Spleen (tissue), 11 donors: ENCODE measurements around the gene MYO1D. TPM values are rescaled to one million over a fixed set of nuclear protein-coding genes. Genes with fewer than 3 reads are reported as not detected.

Source experiments
- DNase-seq: peaks from one replicate; pipeline ENCODE4 v3.0.0-alpha.2; 2020
- H3K27ac ChIP-seq, 8 donors: fragments of 200-600 bp; sonication (generic) in 7 of 8; 1 replicate in 4 of 8; 2 replicates in 4 of 8; pipeline versions ENCODE4 v1.5.0 to v1.8.0; 2016 to 2021; ENCODE audit warnings: inconsistent platforms in 4 of 8, mild to moderate bottlenecking in 4 of 8, moderate library complexity in 1 of 8
- H3K27me3 ChIP-seq, 7 donors: fragments of 200-600 bp; sonication (generic) in 6 of 7; replicated peaks in 1 of 7; 1 replicate in 4 of 7; 2 replicates in 3 of 7; pipeline versions ENCODE4 v1.5.0 to v1.8.0; 2016 to 2021; ENCODE audit warnings: inconsistent platforms in 3 of 7, mild to moderate bottlenecking in 1 of 7
- H3K36me3 ChIP-seq, 6 donors: fragments of 200-600 bp; sonication (generic) in 5 of 6; 1 replicate in 4 of 6; 2 replicates in 2 of 6; pipeline versions ENCODE4 v1.5.0 to v1.8.0; 2016 to 2021; ENCODE audit warnings: inconsistent platforms in 2 of 6
- H3K4me1 ChIP-seq, 6 donors: fragments of 200-600 bp; sonication (generic) in 5 of 6; 1 replicate in 3 of 6; 2 replicates in 3 of 6; pipeline versions ENCODE4 v1.5.0 to v1.8.0; 2016 to 2021; ENCODE audit warnings: inconsistent platforms in 3 of 6
- H3K4me3 ChIP-seq, 8 donors: fragments of 200-600 bp; sonication (generic) in 7 of 8; 1 replicate in 4 of 8; 2 replicates in 4 of 8; pipeline versions ENCODE4 v1.5.0 to v1.8.0; 2016 to 2021; ENCODE audit warnings: inconsistent platforms in 4 of 8, mild to moderate bottlenecking in 4 of 8, moderate library complexity in 2 of 8
- H3K9me3 ChIP-seq, 8 donors: fragments of 200-600 bp; sonication (generic) in 7 of 8; 1 replicate in 4 of 8; 2 replicates in 4 of 8; pipeline versions ENCODE4 v1.5.0 to v1.8.0; 2016 to 2021; ENCODE audit warnings: inconsistent platforms in 4 of 8
- CTCF ChIP-seq, 11 experiments: fragments of 200-600 bp in 7 of 11; fragments of 450-650 bp in 4 of 11; sonication (generic) in 4 of 11; IDR thresholded peaks in 8 of 11; conservative IDR thresholded peaks in 3 of 11; 1 replicate in 7 of 11; 2 replicates in 4 of 11; pipeline versions ENCODE4 v1.4.0 to v1.8.0; 2016 to 2021; ENCODE audit warnings: antibody characterized with exemption in 11 of 11, inconsistent platforms in 4 of 11, mild to moderate bottlenecking in 1 of 11
- POLR2A ChIP-seq, 3 donors: fragments of 450-650 bp; IDR thresholded peaks; one replicate each; pipeline ENCODE4 v1.5.1; 2017; ENCODE audit warnings: antibody characterized with exemption in 3 of 3, mild to moderate bottlenecking in 1 of 3
- POLR2AphosphoS5 ChIP-seq, 3 donors: sonication (generic); formaldehyde crosslinking; IDR thresholded peaks; one replicate each; pipeline ENCODE4 v1.5.1; 2017; ENCODE audit warnings: antibody characterized with exemption in 3 of 3
- WGBS, 5 donors: extraction: QIAGEN DNeasy Blood & Tissue Kit in 3 of 5; methylation state at CpG; one replicate each; pipeline versions ENCODE4 v1.1.5 to v1.1.7; 2013 to 2018; 5-methylcytosine and 5-hydroxymethylcytosine counted together
- intact Hi-C: fragments of 100-400 bp; cut with DNase I; formaldehyde crosslinking; loops from one replicate; pipeline ENCODE4 v1.15.0; 2023; ENCODE audit warnings: low total_unique reads
- polyA plus RNA-seq, 3 donors: library from polyadenylated mRNA; stranded (reverse); fragments of 200-250 nt; gene quantifications; one replicate each; pipeline ENCODE4 v1.2.1, GENCODE V29; 2013
- total RNA-seq, 7 donors: library from RNA; depleted of rRNA in 3 of 7; stranded (reverse); fragments of >200 nt in 3 of 7; fragmentation: NEBNext Ultra II Directional in 4 of 7; extraction: Animal tissue kit (Norgen Biotek cat#: 25700) in 4 of 7; gene quantifications; one replicate each; pipeline versions ENCODE4 v1.1.0 to v1.2.1, GENCODE V29; 2016 to 2021
- donor health status: healthy with polysubstance abuse.
- donor health status: DM: no; HTN: no; CAD: no; lungs with moderate emphysema.
- donor health status: DM: no; HTN: no; CAD: no.
- donor health status: Bipolar disorder and iron deficiency.
- donor health status: healthy.
- donor health status: DM: no; HTN: no; CAD: no.
- donor health status: DM: yes; HTN: yes; CAD: no.

MYO1D gene
- total and polyA plus RNA-seq, 10 donors, result 2.3 to 36.4 (median 23.4) TPM

- 83 to 91% (median 87%) methylated on average over 10 of the region's 10 CpGs for WGBS, 5 donors
- H3K36me3 ChIP-seq, result no peaks in the 10 kb centered on the region
- intact Hi-C loops, result no loop called here
- TF ChIP-seq POLR2A (IDR thresholded peaks at IDR 0.05) (no peak), POLR2AphosphoS5 (IDR thresholded peaks at IDR 0.05) (no peak), CTCF (IDR thresholded peaks at IDR 0.05 in 8 of 11, conservative IDR thresholded peaks at IDR 0.05 in 3 of 11) (no peak)
- H3K4me3 ChIP-seq, result peak overlapping the region in 1 of 8 donors; percentile 44
- H3K9me3 ChIP-seq, result no peaks in the 10 kb centered on the region
- H3K27me3 ChIP-seq, result no peaks in the 10 kb centered on the region
- H3K27ac ChIP-seq, result peak overlapping the region; percentile 88 to 100 (median 92)
- DNase-seq, result no peak
- peaks cover 16 to 62% (median 37%) of the 10 kb centered on the region in 6 donors for H3K4me1 ChIP-seq
These were observed 374.2 kb downstream of the MYO1D start for GRCh38 chr17:32502710-32503109.

- Histone ChIP-seq H3K27ac (peak overlapping the region; percentile 24 to 100 (median 92)), H3K27me3 (no peaks in the 10 kb centered on the region), H3K9me3 (no peaks in the 10 kb centered on the region), H3K4me1 (peaks cover 17 to 62% (median 37%) of the 10 kb centered on the region in 6 donors), H3K4me3 (no peak overlapping the region), H3K36me3 (no peaks in the 10 kb centered on the region)
- DNase-seq, result no peak
- TF ChIP-seq POLR2AphosphoS5 (IDR thresholded peaks at IDR 0.05), result no peak
- TF ChIP-seq CTCF (IDR thresholded peaks at IDR 0.05 in 8 of 11, conservative IDR thresholded peaks at IDR 0.05 in 3 of 11), result no peak
- TF ChIP-seq POLR2A (IDR thresholded peaks at IDR 0.05), result no peak
- intact Hi-C loops, result no loop called here
- 93 to 99% (median 96%) methylated on average over 3 of the region's 3 CpGs for WGBS, 5 donors
These were observed 374.9 kb downstream of the MYO1D start for GRCh38 chr17:32502013-32502412.

GRCh38 chr17:32498391-32498790 lies 378.5 kb downstream of the MYO1D start:
- Histone ChIP-seq H3K27me3 (no peaks in the 10 kb centered on the region), H3K9me3 (no peaks in the 10 kb centered on the region), H3K4me1 (peaks cover 30 to 62% (median 44%) of the 10 kb centered on the region in 6 donors), H3K4me3 (no peak overlapping the region), H3K36me3 (no peaks in the 10 kb centered on the region), H3K27ac (no peak overlapping the region)
- DNase-seq, result no peak
- intact Hi-C loops, result no loop called here
- 82 to 88% (median 85%) methylated on average over 9 of the region's 9 CpGs for WGBS, 5 donors
- no peak for TF ChIP-seq POLR2A (IDR thresholded peaks at IDR 0.05)
- TF ChIP-seq CTCF (IDR thresholded peaks at IDR 0.05 in 8 of 11, conservative IDR thresholded peaks at IDR 0.05 in 3 of 11), result no peak
- no peak for TF ChIP-seq POLR2AphosphoS5 (IDR thresholded peaks at IDR 0.05)

- Histone ChIP-seq H3K36me3 (no peaks in the 10 kb centered on the region), H3K27me3 (no peaks in the 10 kb centered on the region), H3K4me3 (no peak overlapping the region), H3K4me1 (peaks cover 31 to 62% (median 44%) of the 10 kb centered on the region in 6 donors), H3K9me3 (no peaks in the 10 kb centered on the region), H3K27ac (no peak overlapping the region)
- intact Hi-C loops, result no loop called here
- WGBS, 5 donors, result 88 to 94% (median 91%) methylated on average over 13 to 18 of the region's 18 CpGs
- TF ChIP-seq CTCF (IDR thresholded peaks at IDR 0.05 in 8 of 11, conservative IDR thresholded peaks at IDR 0.05 in 3 of 11), result no peak
- TF ChIP-seq POLR2AphosphoS5 (IDR thresholded peaks at IDR 0.05), result no peak
- no peak for TF ChIP-seq POLR2A (IDR thresholded peaks at IDR 0.05)
- DNase-seq, result no peak
These were observed 379.3 kb downstream of the MYO1D start for GRCh38 chr17:32497431-32498205.
